ENCODE data around the gene TUBA8.
"Not testable (repeated sequence)": the region's sequence is repeated elsewhere in the genome, so short reads cannot be mapped to it uniquely, and the experiment has no call there.

TUBA8 gene

GRCh38 chr22:18130699-18131429 is 20.3 kb downstream of the TUBA8 start:
- FAIRE-seq, result no peak

- no peak for FAIRE-seq
These were observed 22.8 kb downstream of the TUBA8 start for GRCh38 chr22:18133452-18133851.

GRCh38 chr22:18136563-18137320 is 26.1 kb downstream of the TUBA8 start:
- no peak for FAIRE-seq

GRCh38 chr22:18141004-18141403 is 30.4 kb downstream of the TUBA8 start:
- not testable (repeated sequence) for FAIRE-seq

DNA sequence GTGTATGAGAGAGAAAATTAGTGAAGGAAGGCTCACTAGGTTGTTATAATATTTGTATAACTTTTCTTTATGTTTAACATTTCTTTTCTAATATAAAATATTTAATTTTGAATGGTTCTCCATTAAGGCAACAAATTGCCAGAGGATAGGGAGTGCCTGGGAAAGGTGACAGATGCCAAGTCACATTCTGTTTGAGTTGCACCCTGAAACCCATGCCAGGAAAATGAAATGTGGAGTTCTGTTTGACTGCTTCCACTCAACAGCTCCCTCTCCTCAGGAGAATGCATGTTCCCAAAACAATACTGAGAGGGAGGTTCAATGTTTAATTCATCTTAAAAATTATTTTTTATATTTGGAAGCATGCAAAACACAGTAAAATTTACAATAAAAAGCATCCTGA is 33.5 kb downstream of the TUBA8 start:
- FAIRE-seq, result no peak

GRCh38 chr22:18145676-18146388 is 35.2 kb downstream of the TUBA8 start:
- no peak for FAIRE-seq

DNA sequence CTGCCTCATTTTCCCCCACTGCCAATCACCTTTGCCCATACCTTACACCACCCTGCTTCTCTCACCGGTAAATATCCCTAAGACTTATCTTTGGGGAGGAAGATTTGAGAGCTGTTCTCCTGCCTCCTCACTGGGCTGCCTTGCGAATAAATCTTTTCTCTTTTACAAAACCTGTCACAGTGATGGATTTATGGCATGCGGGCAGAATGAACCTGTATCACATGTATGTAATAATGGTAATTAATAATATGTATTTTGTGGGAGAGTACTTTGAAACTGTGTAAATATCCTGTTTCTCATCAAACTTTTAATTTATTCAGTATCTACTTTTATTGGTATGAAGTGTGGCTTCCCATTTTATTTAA is 35.8 kb downstream of the TUBA8 start:
- no peak for FAIRE-seq

GRCh38 chr22:18147791-18148190 is 37.2 kb downstream of the TUBA8 start:
- no peak for FAIRE-seq

- FAIRE-seq, result no peak
These were observed 37.8 kb downstream of the TUBA8 start for GRCh38 chr22:18148293-18148965.

DNA sequence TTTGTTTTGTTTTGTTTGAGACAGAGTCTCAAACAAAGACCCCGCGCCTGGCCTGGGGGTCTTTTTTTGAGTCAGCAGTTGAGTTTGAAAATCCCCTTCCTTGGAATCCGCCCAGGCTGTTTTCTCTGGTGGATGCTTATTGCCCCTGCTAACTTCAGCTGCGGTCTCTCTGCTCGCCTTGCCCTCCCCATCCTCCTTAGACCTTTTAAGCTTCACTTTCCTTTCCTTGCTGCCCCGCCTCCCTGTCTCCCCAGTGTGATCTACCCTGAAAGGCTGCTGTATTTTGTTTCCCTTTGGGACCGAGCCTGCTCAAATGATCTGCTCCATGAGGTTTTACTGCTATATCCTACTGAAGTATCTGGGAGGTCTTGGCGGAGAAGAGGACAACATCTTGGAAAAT is 41.9 kb downstream of the TUBA8 start:
- no peak for FAIRE-seq

DNA sequence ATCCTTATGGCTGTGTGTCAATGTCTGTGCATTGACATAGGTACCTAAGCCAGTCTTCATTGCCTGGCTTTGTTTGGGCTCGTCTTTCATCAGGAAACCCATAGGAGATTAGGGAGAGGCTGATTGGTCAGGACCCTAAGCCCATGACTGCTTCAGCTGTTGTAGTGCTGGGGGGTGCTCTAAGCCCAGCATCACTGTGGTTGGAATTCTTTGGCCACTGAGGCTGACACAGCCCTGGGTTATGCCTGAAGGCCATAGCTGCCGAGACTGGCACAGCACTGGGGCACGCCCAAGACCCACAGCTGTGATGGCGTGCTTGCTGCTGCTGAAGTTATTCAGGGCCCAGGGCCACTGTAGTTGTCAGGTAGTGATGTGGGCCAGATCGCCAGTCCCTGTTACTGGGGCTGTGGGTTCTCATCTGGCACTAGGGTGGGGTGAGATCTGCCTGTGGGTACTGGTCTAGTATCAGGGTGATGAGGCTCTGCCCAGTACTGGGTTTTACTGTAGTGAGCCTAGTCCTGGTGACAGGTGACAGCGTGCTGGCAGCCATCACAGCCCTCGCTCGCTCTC is 44.3 kb downstream of the TUBA8 start:
- FAIRE-seq, result no peak

GRCh38 chr22:18155546-18155945 is 44.9 kb downstream of the TUBA8 start:
- FAIRE-seq, result not testable (repeated sequence)

- no peak for FAIRE-seq
These were observed 46.5 kb downstream of the TUBA8 start for GRCh38 chr22:18156878-18157713.

GRCh38 chr22:18157714-18158028 is 47.1 kb downstream of the TUBA8 start:
- FAIRE-seq, result no peak

- not testable (repeated sequence) for FAIRE-seq
These were observed 50.0 kb downstream of the TUBA8 start for GRCh38 chr22:18160641-18161040.

- FAIRE-seq, result not testable (repeated sequence)
These were observed 53.2 kb downstream of the TUBA8 start for GRCh38 chr22:18163843-18164242.

DNA sequence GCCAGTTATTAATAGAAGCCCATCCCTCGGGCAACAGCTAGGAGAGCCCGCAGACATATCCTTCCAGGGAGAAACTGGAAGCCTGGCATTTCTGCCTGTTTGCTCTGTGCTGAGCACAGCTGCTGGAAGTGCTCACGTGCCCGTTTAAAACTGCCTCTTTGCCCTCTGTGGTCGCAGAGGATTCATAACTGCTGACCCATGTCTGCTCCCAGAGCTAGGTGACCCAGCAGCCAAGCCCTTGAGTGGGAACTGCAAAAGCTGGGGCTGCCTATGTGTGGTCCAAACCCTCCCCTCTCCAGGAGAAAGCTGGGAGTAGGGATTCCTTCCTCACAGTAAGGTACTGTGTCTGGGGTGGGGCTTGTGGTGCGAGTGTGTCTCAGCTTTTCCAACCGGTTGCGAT is 54.0 kb downstream of the TUBA8 start:
- FAIRE-seq, result not testable (repeated sequence)

DNA sequence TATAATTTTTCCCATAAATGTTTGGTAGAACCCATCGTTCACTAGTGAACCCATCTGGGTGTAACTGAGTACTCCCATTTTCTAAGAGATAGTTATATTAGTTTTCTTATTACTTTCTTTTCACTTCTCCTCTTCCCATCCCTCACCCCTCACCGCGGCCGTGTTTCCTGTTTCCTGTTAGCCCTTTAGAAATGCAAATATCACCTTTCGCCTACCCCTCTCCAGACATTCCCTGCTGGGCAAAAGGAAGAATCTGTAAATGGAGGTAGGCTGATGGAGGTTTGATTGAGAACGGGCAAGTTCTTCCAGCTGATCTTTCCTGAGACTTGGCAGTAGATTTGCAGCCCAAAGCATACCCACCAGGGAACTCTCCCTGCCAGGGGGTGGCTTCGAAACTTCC is 54.7 kb downstream of the TUBA8 start:
- not testable (repeated sequence) for FAIRE-seq

DNA sequence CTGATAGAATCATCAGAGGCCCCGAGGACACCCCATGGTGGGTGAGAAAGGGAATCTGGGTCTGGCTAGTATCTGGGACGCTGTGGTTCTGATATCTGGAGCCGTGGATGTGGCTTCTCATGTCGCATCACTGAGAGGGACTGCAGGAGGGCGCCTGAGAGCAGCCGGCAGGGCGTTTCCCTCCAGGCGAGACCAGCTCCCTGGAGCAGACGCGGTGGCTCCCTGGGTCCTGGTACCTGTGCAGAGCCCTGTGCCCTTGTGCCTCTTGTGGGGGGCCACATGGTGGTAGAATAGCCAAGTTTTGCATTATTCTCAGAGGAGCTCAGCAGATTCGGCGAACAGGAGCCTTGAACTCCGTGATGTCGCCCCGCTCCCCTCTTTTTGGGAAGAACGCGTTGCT is 59.7 kb downstream of the TUBA8 start:
- not testable (repeated sequence) for FAIRE-seq

DNA sequence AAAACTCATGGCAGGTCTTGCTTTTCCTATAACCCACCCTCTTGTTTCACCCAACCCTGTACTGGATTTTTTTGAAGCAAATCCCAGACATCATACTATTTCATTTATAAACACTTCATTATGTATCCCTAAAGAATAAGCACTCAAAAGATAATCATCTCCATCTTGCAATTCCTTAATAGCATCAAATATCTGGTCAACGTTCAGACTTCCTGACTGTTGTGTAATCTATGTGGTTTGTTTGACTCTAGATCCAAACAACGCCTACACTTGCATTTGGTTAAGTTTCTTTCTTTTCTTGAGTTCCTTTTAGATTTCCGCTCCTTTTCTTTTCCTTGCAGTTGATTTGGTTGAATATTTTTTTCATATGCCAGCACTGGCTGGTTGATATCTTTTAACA is 61.6 kb downstream of the TUBA8 start:
- FAIRE-seq, result not testable (repeated sequence)

DNA sequence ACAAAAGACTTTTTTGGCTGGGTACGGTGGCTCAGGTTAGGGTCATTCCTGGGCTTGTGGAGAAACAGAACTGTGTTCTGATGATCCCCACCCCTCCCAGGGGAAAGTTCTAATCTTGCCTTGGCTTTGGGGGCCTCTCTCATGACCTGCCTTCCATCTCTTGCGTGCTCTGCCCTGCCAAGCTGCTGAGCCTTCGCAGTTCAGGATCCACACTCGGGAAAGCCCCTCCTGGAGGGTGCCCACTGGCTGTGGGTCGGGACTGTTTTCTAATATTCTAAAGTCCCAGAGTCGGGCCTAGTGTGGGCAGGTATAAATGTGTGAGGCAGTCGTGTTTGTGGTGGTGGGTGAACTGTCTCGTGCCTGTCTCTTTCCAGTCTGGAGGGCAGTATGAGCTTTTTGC is 62.2 kb downstream of the TUBA8 start:
- FAIRE-seq, result not testable (repeated sequence)

DNA sequence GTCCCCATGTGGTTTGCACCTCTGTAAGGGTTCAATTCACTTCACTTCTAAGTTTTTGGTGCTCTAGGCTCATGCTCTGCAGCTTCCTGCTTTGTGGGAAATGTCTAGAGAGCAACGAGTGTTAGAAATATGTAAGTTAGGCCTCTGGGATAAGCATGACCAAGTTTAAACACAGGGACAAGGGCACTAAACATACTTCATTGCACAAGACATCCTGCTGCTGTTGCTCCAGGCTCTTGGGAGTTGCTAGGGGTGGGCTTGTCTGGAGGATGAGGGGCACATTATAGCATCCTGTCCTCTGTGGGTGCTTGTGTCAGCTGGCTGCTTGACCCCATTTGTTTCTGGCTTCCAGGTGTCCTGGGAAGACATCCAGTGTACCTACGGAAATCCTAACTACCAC is 62.8 kb downstream of the TUBA8 start:
- FAIRE-seq, result not testable (repeated sequence)

Data from endometrium (tissue), 2 donors.